ENCODE measurements around the gene CLK4. TPM values are rescaled to one million over a fixed set of nuclear protein-coding genes. Genes with fewer than 3 reads are reported as not detected.
"Not testable (repeated sequence)": the region's sequence is repeated elsewhere in the genome, so short reads cannot be mapped to it uniquely, and the experiment has no call there.

CLK4 gene
- total RNA-seq, 1 donor from 2014 or later, result 18.0 TPM

- DNase-seq (ENCODE audit: extremely low read depth, low read depth, low spot score), result no peak
These were observed 37.4 kb downstream of the CLK4 start for GRCh38 chr5:178589180-178590140.

GRCh38 chr5:178588769-178589168 lies 38.1 kb downstream of the CLK4 start:
- DNase-seq (ENCODE audit: extremely low read depth, low read depth, low spot score), result no peak

- no peak for DNase-seq (ENCODE audit: extremely low read depth, low read depth, low spot score)
These were observed 38.9 kb downstream of the CLK4 start for GRCh38 chr5:178587763-178588611.

- no peak for DNase-seq (ENCODE audit: extremely low read depth, low read depth, low spot score)
These were observed 40.5 kb downstream of the CLK4 start for GRCh38 chr5:178586396-178586795.

- DNase-seq (ENCODE audit: extremely low read depth, low read depth, low spot score), result not testable (repeated sequence)
These were observed 41.4 kb downstream of the CLK4 start for GRCh38 chr5:178585421-178585820.

GRCh38 chr5:178583279-178583678 lies 43.6 kb downstream of the CLK4 start:
- DNase-seq (ENCODE audit: extremely low read depth, low read depth, low spot score), result no peak

GRCh38 chr5:178582291-178582690 lies 44.6 kb downstream of the CLK4 start:
- no peak for DNase-seq (ENCODE audit: extremely low read depth, low read depth, low spot score)

GRCh38 chr5:178581621-178582020 lies 45.2 kb downstream of the CLK4 start:
- DNase-seq (ENCODE audit: extremely low read depth, low read depth, low spot score), result no peak

- no peak for DNase-seq (ENCODE audit: extremely low read depth, low read depth, low spot score)
These were observed 46.4 kb downstream of the CLK4 start for GRCh38 chr5:178580271-178580955.

- no peak for DNase-seq (ENCODE audit: extremely low read depth, low read depth, low spot score)
These were observed 48.9 kb downstream of the CLK4 start for GRCh38 chr5:178577944-178578343.

GRCh38 chr5:178577376-178577839 lies 49.4 kb downstream of the CLK4 start:
- DNase-seq (ENCODE audit: extremely low read depth, low read depth, low spot score), result no peak

- DNase-seq (ENCODE audit: extremely low read depth, low read depth, low spot score), result no peak
These were observed 50.1 kb downstream of the CLK4 start for GRCh38 chr5:178576591-178577351.

GRCh38 chr5:178573216-178573615 lies 53.6 kb downstream of the CLK4 start:
- no peak for DNase-seq (ENCODE audit: extremely low read depth, low read depth, low spot score)

- no peak for DNase-seq (ENCODE audit: extremely low read depth, low read depth, low spot score)
These were observed 54.2 kb downstream of the CLK4 start for GRCh38 chr5:178572617-178573016.

GRCh38 chr5:178569485-178569884 lies 57.4 kb downstream of the CLK4 start:
- no peak for DNase-seq (ENCODE audit: extremely low read depth, low read depth, low spot score)

GRCh38 chr5:178564811-178565550 lies 61.9 kb downstream of the CLK4 start:
- no peak for DNase-seq (ENCODE audit: extremely low read depth, low read depth, low spot score)

GRCh38 chr5:178564397-178564796 lies 62.5 kb downstream of the CLK4 start:
- DNase-seq (ENCODE audit: extremely low read depth, low read depth, low spot score), result no peak

GRCh38 chr5:178563621-178564020 lies 63.2 kb downstream of the CLK4 start:
- no peak for DNase-seq (ENCODE audit: extremely low read depth, low read depth, low spot score)

GRCh38 chr5:178561746-178562264 lies 65.0 kb downstream of the CLK4 start:
- DNase-seq (ENCODE audit: extremely low read depth, low read depth, low spot score), result no peak
